Keratinocyte (primary cell): ENCODE measurements around the gene RGPD8.
"Not testable (repeated sequence)": the region's sequence is repeated elsewhere in the genome, so short reads cannot be mapped to it uniquely, and the experiment has no call there.

Experiments used
- CTCF ChIP-seq, 3 experiments: IDR thresholded peaks in 1 of 3; conservative IDR thresholded peaks in 1 of 3; optimal IDR thresholded peaks in 1 of 3; 2 replicates in 2 of 3; 3 replicates in 1 of 3; pipeline versions ENCODE3 to v1.5.1; 2011; ENCODE audit warnings: low read length in 3 of 3, mild to moderate bottlenecking in 3 of 3, moderate library complexity in 2 of 3, control low read depth in 1 of 3, inconsistent platforms in 1 of 3; ENCODE audit not compliant: insufficient read depth in 2 of 3; ENCODE audit errors: extremely low read depth in 1 of 3
- EZH2 ChIP-seq: IDR thresholded peaks from one replicate; pipeline ENCODE4 v1.6.1; 2012; ENCODE audit warnings: inconsistent platforms, mild to moderate bottlenecking, low read length, moderate library complexity

GRCh38 chr2:112432390-112432734 is 1.1 kb downstream of the RGPD8 start:
- not testable (repeated sequence) for TF ChIP-seq EZH2; CTCF (optimal IDR thresholded peaks at IDR 0.05 in 1 of 3, IDR thresholded peaks at IDR 0.05 in 1 of 3, conservative IDR thresholded peaks at IDR 0.05 in 1 of 3; ENCODE audit: extremely low read depth in 1 of 3, insufficient read depth in 2 of 3, low read length in 3 of 3)
